IPS-20b (cell line): ENCODE data around the gene AKT2.

ENCODE experiments used
- H3K27ac ChIP-seq: one replicate; pipeline ENCODE4 v1.5.1; 2013; ENCODE audit warnings: low read length
- H3K27me3 ChIP-seq: 2 replicates; pipeline ENCODE4 v1.6.1; 2013; ENCODE audit warnings: mild to moderate bottlenecking, low read length, inconsistent platforms; ENCODE audit not compliant: insufficient read depth
- H3K36me3 ChIP-seq: 2 replicates; pipeline ENCODE4 v1.6.1; 2013; ENCODE audit warnings: low read depth, mild to moderate bottlenecking, inconsistent platforms, low read length, moderate library complexity; ENCODE audit not compliant: insufficient read depth
- H3K4me1 ChIP-seq: 2 replicates; pipeline ENCODE4 v1.6.1; 2013; ENCODE audit warnings: mild to moderate bottlenecking, control low read depth, inconsistent platforms, low read length, moderate library complexity; ENCODE audit not compliant: insufficient read depth
- H3K4me3 ChIP-seq: 2 replicates; pipeline ENCODE4 v1.5.1; 2013; ENCODE audit warnings: mild to moderate bottlenecking, low read length, inconsistent platforms
- H3K9ac ChIP-seq: 2 replicates; pipeline ENCODE4 v1.6.1; 2013; ENCODE audit warnings: low read depth, mild to moderate bottlenecking, inconsistent platforms, low read length, moderate library complexity
- H3K9me3 ChIP-seq: 2 replicates; pipeline ENCODE4 v1.6.1; 2013; ENCODE audit warnings: mild to moderate bottlenecking, low read depth, low read length, inconsistent platforms; ENCODE audit not compliant: insufficient read depth

The AKT2 gene

GRCh38 chr19:40204381-40204780 is 80.8 kb downstream of the AKT2 start:
- H3K27me3 ChIP-seq: no peaks in the 10 kb centered on the region

GRCh38 chr19:40200341-40201099 is 84.6 kb downstream of the AKT2 start:
- H3K9ac ChIP-seq: no peak overlapping the region
- H3K4me1 ChIP-seq: no peaks in the 10 kb centered on the region

More at GRCh38 chr19:40204381-40204780, 80.8 kb downstream of the AKT2 start:
- no peak overlapping the region for H3K4me3 ChIP-seq
- no peaks in the 10 kb centered on the region for H3K9me3 ChIP-seq
- H3K36me3 ChIP-seq: 0 out of 2 replicates have a peak, but pooled peaks cover 7% of the 10 kb centered on the region
- H3K9ac ChIP-seq: no peak overlapping the region
- no peak overlapping the region for H3K27ac ChIP-seq
- H3K4me1 ChIP-seq: no peaks in the 10 kb centered on the region

GRCh38 chr19:40198272-40198990 is 86.7 kb downstream of the AKT2 start:
- H3K4me3 ChIP-seq: no peak overlapping the region
- no peaks in the 10 kb centered on the region for H3K27me3 ChIP-seq
- no peaks in the 10 kb centered on the region for H3K9me3 ChIP-seq
- no peaks in the 10 kb centered on the region for H3K36me3 ChIP-seq
- no peak overlapping the region for H3K9ac ChIP-seq
- no peaks in the 10 kb centered on the region; the same call in 1 of the 2 replicates for H3K4me1 ChIP-seq
- H3K27ac ChIP-seq: no peak overlapping the region

More at GRCh38 chr19:40200341-40201099, 84.6 kb downstream of the AKT2 start:
- H3K9me3 ChIP-seq: no peaks in the 10 kb centered on the region
- H3K36me3 ChIP-seq: no peaks in the 10 kb centered on the region
- H3K27me3 ChIP-seq: no peaks in the 10 kb centered on the region
- no peak overlapping the region for H3K27ac ChIP-seq
- no peak overlapping the region for H3K4me3 ChIP-seq

GRCh38 chr19:40193587-40193849 is 91.6 kb downstream of the AKT2 start:
- Histone ChIP-seq H3K27ac (no peak overlapping the region), H3K36me3 (no peaks in the 10 kb centered on the region), H3K4me3 (no peak overlapping the region; the same call in 1 of the 2 replicates), H3K4me1 (peaks cover 4% of the 10 kb centered on the region; the same call in 1 of the 2 replicates), H3K9me3 (no peaks in the 10 kb centered on the region), H3K27me3 (no peaks in the 10 kb centered on the region), H3K9ac (no peak overlapping the region)

- H3K9ac ChIP-seq: no peak overlapping the region
- H3K27ac ChIP-seq: no peak overlapping the region
- H3K4me1 ChIP-seq: peaks cover 4% of the 10 kb centered on the region; the same call in 1 of the 2 replicates
- H3K36me3 ChIP-seq: no peaks in the 10 kb centered on the region
- peak overlapping the region; percentile 62; the same call in 1 of the 2 replicates for H3K4me3 ChIP-seq
- H3K9me3 ChIP-seq: no peaks in the 10 kb centered on the region
- no peaks in the 10 kb centered on the region for H3K27me3 ChIP-seq
These were observed 92.2 kb downstream of the AKT2 start for GRCh38 chr19:40192758-40193586.

- Histone ChIP-seq H3K4me1 (peaks cover 4% of the 10 kb centered on the region; the same call in 1 of the 2 replicates), H3K9me3 (no peaks in the 10 kb centered on the region), H3K27ac (no peak overlapping the region), H3K4me3 (peak overlapping the region; percentile 62; the same call in 1 of the 2 replicates), H3K9ac (no peak overlapping the region), H3K27me3 (no peaks in the 10 kb centered on the region), H3K36me3 (no peaks in the 10 kb centered on the region)
These were observed 93.1 kb downstream of the AKT2 start for GRCh38 chr19:40191836-40192646.

GRCh38 chr19:40190891-40191835 is 94.0 kb downstream of the AKT2 start, which contains the start of gene MAP3K10:
Gene MAP3K10 (plus strand): TSS chr19:40191426. CDS start chr19:40192032, 606 bp downstream.
- Histone ChIP-seq H3K27ac (no peak within 1 kb of the TSS), H3K4me3 (peak within 1 kb of the TSS; percentile 92), H3K9ac (peak within 1 kb of the TSS; percentile 76), H3K36me3 (no peaks in the 10 kb centered on the region), H3K4me1 (peaks cover 4% of the 10 kb centered on the region; the same call in 1 of the 2 replicates), H3K27me3 (no peaks in the 10 kb centered on the region), H3K9me3 (no peaks in the 10 kb centered on the region)

GRCh38 chr19:40184273-40184672 is 100.9 kb downstream of the AKT2 start:
- Histone ChIP-seq H3K27me3 (no peaks in the 10 kb centered on the region), H3K4me1 (no peaks in the 10 kb centered on the region), H3K9me3 (no peaks in the 10 kb centered on the region), H3K4me3 (no peak overlapping the region), H3K9ac (no peak overlapping the region), H3K36me3 (no peaks in the 10 kb centered on the region), H3K27ac (no peak overlapping the region)
